Measurements from ENCODE around the gene MYO5A. TPM values are rescaled to one million over a fixed set of nuclear protein-coding genes. Genes with fewer than 3 reads are reported as not detected.

MYO5A gene
- total and polyA plus RNA-seq, 3 donors from 2014 or later = 11.7 to 35.5 (median 24.3) TPM

GRCh38 chr15:52382647-52383046 lies 146.0 kb downstream of the MYO5A start:
- no peaks in the 10 kb centered on the region for H3K4me1 ChIP-seq
- no peak overlapping the region for H3K4me3 ChIP-seq
- 90 to 98% methylated on average over 1 of the region's 1 CpG for WGBS, 2 donors
- no peaks in the 10 kb centered on the region for H3K36me3 ChIP-seq (ENCODE audit: low read depth, missing control alignments)
- no peaks in the 10 kb centered on the region for H3K27me3 ChIP-seq
- no peak overlapping the region for H3K27ac ChIP-seq
- H3K9me3 ChIP-seq = no peaks in the 10 kb centered on the region
- intact Hi-C loops (cut with DNase I; ENCODE audit: low total_unique reads) = no loop called here
- DNase-seq = no peak
- no peak for TF ChIP-seq POLR2A (IDR thresholded peaks at IDR 0.05)

GRCh38 chr15:52379395-52380106 lies 149.1 kb downstream of the MYO5A start:
- no peak for DNase-seq
- Histone ChIP-seq H3K36me3 (ENCODE audit: low read depth, missing control alignments) (no peaks in the 10 kb centered on the region), H3K4me1 (no peaks in the 10 kb centered on the region), H3K9me3 (no peaks in the 10 kb centered on the region), H3K27me3 (no peaks in the 10 kb centered on the region), H3K4me3 (no peak overlapping the region), H3K27ac (no peak overlapping the region)
- WGBS, 2 donors = 84 to 93% methylated on average over 14 of the region's 14 CpGs
- no peak for TF ChIP-seq CTCF (IDR thresholded peaks at IDR 0.05)
- TF ChIP-seq POLR2A (IDR thresholded peaks at IDR 0.05) = no peak
- intact Hi-C loops (cut with DNase I; ENCODE audit: low total_unique reads) = no loop called here

- Histone ChIP-seq H3K27ac (no peak overlapping the region), H3K36me3 (ENCODE audit: low read depth, missing control alignments) (no peaks in the 10 kb centered on the region)
- WGBS, 2 donors = 91 to 96% methylated on average over 6 of the region's 6 CpGs
Measured at GRCh38 chr15:52378746-52379394, 149.8 kb downstream of the MYO5A start.

GRCh38 chr15:52370010-52370409 lies 158.7 kb downstream of the MYO5A start:
- Histone ChIP-seq H3K27me3 (no peaks in the 10 kb centered on the region), H3K9me3 (no peaks in the 10 kb centered on the region), H3K4me1 (no peaks in the 10 kb centered on the region), H3K36me3 (ENCODE audit: low read depth, missing control alignments) (no peaks in the 10 kb centered on the region), H3K27ac (no peak overlapping the region), H3K4me3 (no peak overlapping the region)
- 90 to 94% methylated on average over 9 of the region's 9 CpGs for WGBS, 2 donors
- no peak for TF ChIP-seq POLR2A (IDR thresholded peaks at IDR 0.05)
- TF ChIP-seq CTCF (IDR thresholded peaks at IDR 0.05) = no peak
- DNase-seq = peak; percentile 28
- intact Hi-C loops (cut with DNase I; ENCODE audit: low total_unique reads) = no loop called here

More at GRCh38 chr15:52378746-52379394, 149.8 kb downstream of the MYO5A start:
- DNase-seq = no peak
- no peaks in the 10 kb centered on the region for H3K27me3 ChIP-seq
- no peaks in the 10 kb centered on the region for H3K4me1 ChIP-seq
- no peaks in the 10 kb centered on the region for H3K9me3 ChIP-seq
- intact Hi-C loops (cut with DNase I; ENCODE audit: low total_unique reads) = no loop called here
- TF ChIP-seq CTCF (IDR thresholded peaks at IDR 0.05) (no peak), POLR2A (IDR thresholded peaks at IDR 0.05) (no peak)
- no peak overlapping the region for H3K4me3 ChIP-seq

- H3K4me1 ChIP-seq = no peaks in the 10 kb centered on the region
- TF ChIP-seq POLR2A (IDR thresholded peaks at IDR 0.05) (no peak), CTCF (IDR thresholded peaks at IDR 0.05) (no peak)
- H3K4me3 ChIP-seq = no peak overlapping the region
- intact Hi-C loops (cut with DNase I; ENCODE audit: low total_unique reads) = no loop called here
- H3K9me3 ChIP-seq = no peaks in the 10 kb centered on the region
- no peaks in the 10 kb centered on the region for H3K36me3 ChIP-seq (ENCODE audit: low read depth, missing control alignments)
- H3K27me3 ChIP-seq = no peaks in the 10 kb centered on the region
- DNase-seq = no peak
- WGBS, 2 donors = 90 to 93% methylated on average over 3 of the region's 3 CpGs
- no peak overlapping the region for H3K27ac ChIP-seq
Measured at GRCh38 chr15:52369455-52369854, 159.2 kb downstream of the MYO5A start.
